Fibroblast of lung (primary cell): ENCODE data around the gene OSBPL6. TPM values are rescaled to one million over a fixed set of nuclear protein-coding genes. Genes with fewer than 3 reads are reported as not detected.

Source experiments
- DNase-seq, 2 donors: peaks; one replicate each; pipeline versions ENCODE4 v3.0.0 to v3.0.0-alpha.2; 2010; ENCODE audit warnings: low read depth in 2 of 2
- H2AFZ ChIP-seq: 2 replicates; pipeline ENCODE4 v1.5.1; 2012; ENCODE audit warnings: low read length, control low read depth, inconsistent platforms
- H3K27ac ChIP-seq: 2 replicates; pipeline ENCODE4 v1.5.1; 2011; ENCODE audit warnings: low read length, control low read depth; ENCODE audit not compliant: insufficient read depth
- H3K27me3 ChIP-seq: 2 replicates; pipeline ENCODE4 v1.5.1; 2011; ENCODE audit warnings: mild to moderate bottlenecking, low read length; ENCODE audit not compliant: control insufficient read depth, insufficient read depth
- H3K36me3 ChIP-seq: 2 replicates; pipeline ENCODE4 v1.5.1; 2011; ENCODE audit warnings: low read length; ENCODE audit not compliant: control insufficient read depth, insufficient read depth
- H3K4me1 ChIP-seq: 2 replicates; pipeline ENCODE4 v1.5.1; 2011; ENCODE audit warnings: low read length; ENCODE audit not compliant: control insufficient read depth, insufficient read depth; ENCODE audit errors: extremely low read depth
- H3K4me2 ChIP-seq: 2 replicates; pipeline ENCODE4 v1.5.1; 2011; ENCODE audit warnings: low read length, control low read depth; ENCODE audit not compliant: insufficient read depth; ENCODE audit errors: extremely low read depth
- H3K4me3 ChIP-seq, 4 experiments: fragments of 200-600 bp in 1 of 4; sonication (generic) in 1 of 4; replicated peaks in 1 of 4; 2 replicates each; pipeline ENCODE4 v1.5.1; 2011 to 2016; ENCODE audit warnings: low read length in 4 of 4, low read depth in 3 of 4, mild to moderate bottlenecking in 3 of 4, control low read depth in 2 of 4, inconsistent platforms in 1 of 4, mixed read lengths in 1 of 4; ENCODE audit not compliant: insufficient read depth in 1 of 4; ENCODE audit errors: control extremely low read depth in 1 of 4
- H3K79me2 ChIP-seq: 2 replicates; pipeline ENCODE4 v1.5.1; 2012; ENCODE audit warnings: mild to moderate bottlenecking, low read length, inconsistent platforms; ENCODE audit not compliant: control insufficient read depth, insufficient read depth
- H3K9ac ChIP-seq: 2 replicates; pipeline ENCODE4 v1.5.1; 2011; ENCODE audit warnings: mild to moderate bottlenecking, low read length, control low read depth; ENCODE audit not compliant: insufficient read depth
- H3K9me3 ChIP-seq: 2 replicates; pipeline ENCODE4 v1.5.1; 2012; ENCODE audit warnings: low read depth, low read length; ENCODE audit not compliant: control insufficient read depth, insufficient read depth
- H4K20me1 ChIP-seq: 2 replicates; pipeline ENCODE4 v1.5.1; 2011; ENCODE audit warnings: low read length; ENCODE audit not compliant: control insufficient read depth, insufficient read depth; ENCODE audit errors: extremely low read depth
- CTCF ChIP-seq, 2 donors: IDR thresholded peaks in 1 of 2; conservative IDR thresholded peaks in 1 of 2; 1 replicate in 1 of 2; 2 replicates in 1 of 2; pipeline ENCODE4 v1.5.1; 2011 to 2012; ENCODE audit warnings: low read length in 2 of 2, control low read depth in 1 of 2, inconsistent platforms in 1 of 2, low read depth in 1 of 2, mild to moderate bottlenecking in 1 of 2
- EZH2 ChIP-seq: IDR thresholded peaks from 2 replicates; pipeline ENCODE4 v1.5.1; 2012; ENCODE audit warnings: low read length, control low read depth, mild to moderate bottlenecking; ENCODE audit errors: missing control alignments
- polyA plus RNA-seq, 2 donors: library from polyadenylated mRNA; depleted of rRNA in 1 of 2; stranded (reverse) in 1 of 2; unstranded in 1 of 2; fragments of >200 nt; gene quantifications; 2 replicates each; pipeline ENCODE4 v1.2.1, GENCODE V29; 2011 to 2012; ENCODE audit warnings: missing spikeins in 1 of 2
- total RNA-seq: library from RNA; depleted of rRNA; stranded (reverse); fragments of >200 nt; gene quantifications from 2 replicates; pipeline ENCODE4 v1.2.1, GENCODE V29; 2014

The OSBPL6 gene
- total and polyA plus RNA-seq, 2 donors (not counting 1 experiment from before 2014, with no cell fraction given) = 1.0 to 5.3 TPM

GRCh38 chr2:178187861-178188260 is 6.5 kb upstream of the OSBPL6 start:
- H3K9ac ChIP-seq = no peak overlapping the region
- no peak overlapping the region for H2AFZ ChIP-seq
- H4K20me1 ChIP-seq = no peaks in the 10 kb centered on the region
- no peaks in the 10 kb centered on the region for H3K36me3 ChIP-seq
- H3K4me3 ChIP-seq = no peak overlapping the region
- H3K9me3 ChIP-seq = no peaks in the 10 kb centered on the region
- DNase-seq = no peak
- no peaks in the 10 kb centered on the region for H3K79me2 ChIP-seq
- no peaks in the 10 kb centered on the region for H3K4me1 ChIP-seq
- no peak overlapping the region for H3K27ac ChIP-seq
- no peak overlapping the region for H3K4me2 ChIP-seq
- H3K27me3 ChIP-seq = peaks cover 7% of the 10 kb centered on the region
- TF ChIP-seq CTCF (conservative IDR thresholded peaks at IDR 0.05 in 1 of 2, IDR thresholded peaks at IDR 0.05 in 1 of 2; ENCODE audit: low read depth in 1 of 2, low read length in 2 of 2) = no peak
- no peak for TF ChIP-seq EZH2

GRCh38 chr2:178188466-178188865 is 5.8 kb upstream of the OSBPL6 start:
- no peak overlapping the region for H2AFZ ChIP-seq
- no peaks in the 10 kb centered on the region for H4K20me1 ChIP-seq
- no peaks in the 10 kb centered on the region for H3K36me3 ChIP-seq
- no peaks in the 10 kb centered on the region for H3K79me2 ChIP-seq
- H3K4me2 ChIP-seq = no peak overlapping the region
- no peaks in the 10 kb centered on the region for H3K4me1 ChIP-seq
- no peak overlapping the region for H3K27ac ChIP-seq
- no peak for DNase-seq
- no peaks in the 10 kb centered on the region for H3K9me3 ChIP-seq
- H3K9ac ChIP-seq = no peak overlapping the region
- no peak for TF ChIP-seq EZH2
- no peak for TF ChIP-seq CTCF (conservative IDR thresholded peaks at IDR 0.05 in 1 of 2, IDR thresholded peaks at IDR 0.05 in 1 of 2; ENCODE audit: low read depth in 1 of 2, low read length in 2 of 2)
- peaks cover 7% of the 10 kb centered on the region for H3K27me3 ChIP-seq
- no peak overlapping the region for H3K4me3 ChIP-seq

GRCh38 chr2:178191004-178191508 is 3.3 kb upstream of the OSBPL6 start:
- H4K20me1 ChIP-seq = no peaks in the 10 kb centered on the region
- H3K4me1 ChIP-seq = no peaks in the 10 kb centered on the region
- DNase-seq = no peak
- no peak overlapping the region for H2AFZ ChIP-seq
- no peaks in the 10 kb centered on the region for H3K9me3 ChIP-seq
- H3K27ac ChIP-seq = no peak overlapping the region
- H3K4me2 ChIP-seq = no peak overlapping the region
- no peak overlapping the region for H3K9ac ChIP-seq
- TF ChIP-seq EZH2 (no peak), CTCF (conservative IDR thresholded peaks at IDR 0.05 in 1 of 2, IDR thresholded peaks at IDR 0.05 in 1 of 2; ENCODE audit: low read depth in 1 of 2, low read length in 2 of 2) (no peak)
- H3K79me2 ChIP-seq = no peaks in the 10 kb centered on the region
- H3K4me3 ChIP-seq = no peak overlapping the region
- no peaks in the 10 kb centered on the region for H3K36me3 ChIP-seq
- peaks cover 7% of the 10 kb centered on the region for H3K27me3 ChIP-seq
